Mesendoderm (in vitro differentiated cells): ENCODE results near the gene P2RY11.
A peak's percentile ranks its signal among the peaks of the same experiment; 100 is the strongest.

Experiments used
- DNase-seq: peaks from one replicate; pipeline ENCODE4 v3.0.0; 2013
- H2AK5ac ChIP-seq: 2 replicates; pipeline ENCODE4 v1.6.1; 2013; ENCODE audit warnings: low read length, inconsistent platforms
- H2BK120ac ChIP-seq: 2 replicates; pipeline ENCODE4 v1.6.1; 2013; ENCODE audit warnings: low read depth, mild to moderate bottlenecking, low read length, moderate library complexity, mixed read lengths
- H2BK15ac ChIP-seq: replicated peaks from 2 replicates; pipeline ENCODE4 v1.6.1; 2013; ENCODE audit warnings: low read depth, mild to moderate bottlenecking, moderate library complexity
- H2BK5ac ChIP-seq: 2 replicates; pipeline ENCODE4 v1.6.1; 2013; ENCODE audit warnings: low read length, inconsistent platforms
- H3K18ac ChIP-seq: 2 replicates; pipeline ENCODE4 v1.6.1; 2013; ENCODE audit warnings: mild to moderate bottlenecking, low read length, mixed read lengths
- H3K23ac ChIP-seq: one replicate; pipeline ENCODE4 v1.6.1; 2013; ENCODE audit warnings: low read length
- H3K27ac ChIP-seq: 2 replicates; pipeline ENCODE4 v1.5.1; 2013; ENCODE audit warnings: low read depth, mild to moderate bottlenecking, inconsistent platforms, low read length, moderate library complexity
- H3K27me3 ChIP-seq: 2 replicates; pipeline ENCODE4 v1.6.1; 2013; ENCODE audit warnings: low read length, control low read depth, mild to moderate bottlenecking, inconsistent platforms; ENCODE audit not compliant: insufficient read depth, poor library complexity
- H3K36me3 ChIP-seq: 2 replicates; pipeline ENCODE4 v1.6.1; 2013; ENCODE audit warnings: low read length, inconsistent platforms; ENCODE audit not compliant: control insufficient read depth, insufficient read depth
- H3K4ac ChIP-seq: one replicate; pipeline ENCODE4 v1.6.1; 2013; ENCODE audit warnings: low read depth, mild to moderate bottlenecking, low read length, moderate library complexity
- H3K4me1 ChIP-seq: 2 replicates; pipeline ENCODE4 v1.6.1; 2013; ENCODE audit warnings: low read depth, low read length, inconsistent platforms; ENCODE audit not compliant: control insufficient read depth
- H3K4me2 ChIP-seq: 2 replicates; pipeline ENCODE4 v1.6.1; 2013; ENCODE audit warnings: low read length
- H3K4me3 ChIP-seq: 2 replicates; pipeline ENCODE4 v1.5.1; 2013; ENCODE audit warnings: mild to moderate bottlenecking, low read length
- H3K56ac ChIP-seq: one replicate; pipeline ENCODE4 v1.6.1; 2013; ENCODE audit warnings: low read length
- H3K79me1 ChIP-seq: 2 replicates; pipeline ENCODE4 v1.6.1; 2013; ENCODE audit warnings: low read length, inconsistent platforms
- H3K79me2 ChIP-seq: 2 replicates; pipeline ENCODE4 v1.6.1; 2013; ENCODE audit warnings: mild to moderate bottlenecking, low read length; ENCODE audit not compliant: control insufficient read depth, insufficient read depth
- H3K9ac ChIP-seq: 2 replicates; pipeline ENCODE4 v1.6.1; 2013; ENCODE audit warnings: low read length, inconsistent platforms
- H4K5ac ChIP-seq: one replicate; pipeline ENCODE4 v1.6.1; 2013; ENCODE audit warnings: low read length
- H4K8ac ChIP-seq: one replicate; pipeline ENCODE4 v1.6.1; 2013; ENCODE audit warnings: low read depth, mild to moderate bottlenecking, control low read depth, low read length, moderate library complexity
- whole genome bisulfite sequencing: extraction: QIAGEN DNeasy Blood & Tissue Kit; methylation state at CpG from one replicate; pipeline ENCODE4 v1.1.7; 2013; ENCODE audit warnings: low lambda C conversion rate, missing lambda C conversion rate; ENCODE audit not compliant: insufficient coverage; ENCODE audit errors: extremely low coverage; 5-methylcytosine and 5-hydroxymethylcytosine counted together

P2RY11 gene

GRCh38 chr19:10113592-10113963 is 2.1 kb downstream of the P2RY11 start:
- peaks cover 21% of the 10 kb centered on the region for H3K36me3 ChIP-seq
- DNase-seq: peak; percentile 26

GRCh38 chr19:10113964-10114650 is 2.6 kb downstream of the P2RY11 start:
- no CpG with 5 or more reads among the region's 43 CpGs for WGBS
- peaks cover 21% of the 10 kb centered on the region for H3K36me3 ChIP-seq

More at GRCh38 chr19:10113592-10113963, 2.1 kb downstream of the P2RY11 start:
- Histone ChIP-seq H3K18ac (no peak overlapping the region), H3K27ac (no peak overlapping the region), H2BK15ac (no peak overlapping the region), H3K79me1 (peaks cover 4% of the 10 kb centered on the region), H2BK120ac (no peak overlapping the region), H3K4ac (no peak overlapping the region), H3K4me3 (no peak overlapping the region), H4K8ac (no peak overlapping the region), H3K4me2 (no peak overlapping the region), H3K4me1 (no peaks in the 10 kb centered on the region), H3K9ac (no peak overlapping the region), H4K5ac (no peak overlapping the region), H2AK5ac (no peak overlapping the region), H3K27me3 (no peaks in the 10 kb centered on the region), H3K79me2 (peaks cover under 1% of the 10 kb centered on the region), H2BK5ac (no peak overlapping the region), H3K23ac (no peak overlapping the region), H3K56ac (no peak overlapping the region)
- no CpG with 5 or more reads among the region's 19 CpGs for WGBS

GRCh38 chr19:10114651-10115391 is 3.3 kb downstream of the P2RY11 start:
- H3K4me2 ChIP-seq: no peak overlapping the region
- peaks cover 11% of the 10 kb centered on the region for H3K79me1 ChIP-seq
- no peak overlapping the region for H2BK120ac ChIP-seq
- no peak overlapping the region for H3K18ac ChIP-seq
- no peak overlapping the region for H2BK15ac ChIP-seq
- no peak overlapping the region for H4K8ac ChIP-seq
- no peak overlapping the region for H3K56ac ChIP-seq
- H3K4ac ChIP-seq: no peak overlapping the region
- H2AK5ac ChIP-seq: no peak overlapping the region
- WGBS: no CpG with 5 or more reads among the region's 26 CpGs
- no peak overlapping the region for H3K27ac ChIP-seq
- H3K23ac ChIP-seq: no peak overlapping the region
- no peaks in the 10 kb centered on the region for H3K27me3 ChIP-seq
- H3K9ac ChIP-seq: no peak overlapping the region
- H3K36me3 ChIP-seq: peaks cover 15% of the 10 kb centered on the region
- peaks cover 11% of the 10 kb centered on the region for H3K79me2 ChIP-seq
- H2BK5ac ChIP-seq: no peak overlapping the region
- peaks cover 1% of the 10 kb centered on the region for H3K4me1 ChIP-seq
- H4K5ac ChIP-seq: no peak overlapping the region
- no peak overlapping the region for H3K4me3 ChIP-seq
- DNase-seq: peak; percentile 39

More at GRCh38 chr19:10113964-10114650, 2.6 kb downstream of the P2RY11 start:
- no peak overlapping the region for H3K18ac ChIP-seq
- no peak overlapping the region for H3K4me2 ChIP-seq
- no peak overlapping the region for H4K8ac ChIP-seq
- H2BK5ac ChIP-seq: no peak overlapping the region
- no peak overlapping the region for H2BK120ac ChIP-seq
- H3K27me3 ChIP-seq: no peaks in the 10 kb centered on the region
- no peak overlapping the region for H3K9ac ChIP-seq
- H2AK5ac ChIP-seq: no peak overlapping the region
- no peak overlapping the region for H3K56ac ChIP-seq
- no peak overlapping the region for H4K5ac ChIP-seq
- H3K23ac ChIP-seq: no peak overlapping the region
- H3K79me2 ChIP-seq: peaks cover 6% of the 10 kb centered on the region
- H3K27ac ChIP-seq: no peak overlapping the region
- H2BK15ac ChIP-seq: no peak overlapping the region
- peaks cover 9% of the 10 kb centered on the region for H3K79me1 ChIP-seq
- no peak overlapping the region for H3K4ac ChIP-seq
- H3K4me3 ChIP-seq: no peak overlapping the region
- H3K4me1 ChIP-seq: peaks cover 1% of the 10 kb centered on the region
- peak; percentile 36 for DNase-seq

GRCh38 chr19:10115392-10116084 is 4.0 kb downstream of the P2RY11 start:
- no peak overlapping the region for H3K9ac ChIP-seq
- H3K4me3 ChIP-seq: no peak overlapping the region
- no peak overlapping the region for H3K23ac ChIP-seq
- no peak for DNase-seq
- H4K8ac ChIP-seq: no peak overlapping the region
- H3K18ac ChIP-seq: no peak overlapping the region
- no peak overlapping the region for H2BK120ac ChIP-seq
- H3K36me3 ChIP-seq: peaks cover 13% of the 10 kb centered on the region
- no peak overlapping the region for H3K27ac ChIP-seq
- peaks cover 1% of the 10 kb centered on the region for H3K4me1 ChIP-seq
- no peaks in the 10 kb centered on the region for H3K27me3 ChIP-seq
- H4K5ac ChIP-seq: no peak overlapping the region
- H2BK15ac ChIP-seq: no peak overlapping the region
- no peak overlapping the region for H3K56ac ChIP-seq
- H3K79me1 ChIP-seq: peaks cover 11% of the 10 kb centered on the region
- H2AK5ac ChIP-seq: no peak overlapping the region
- H3K4me2 ChIP-seq: no peak overlapping the region
- H3K4ac ChIP-seq: no peak overlapping the region
- no CpG with 5 or more reads among the region's 45 CpGs for WGBS
- H3K79me2 ChIP-seq: peaks cover 11% of the 10 kb centered on the region
- no peak overlapping the region for H2BK5ac ChIP-seq

- H3K4ac ChIP-seq: no peak overlapping the region
- H3K36me3 ChIP-seq: peaks cover 10% of the 10 kb centered on the region
- no peak overlapping the region for H2BK15ac ChIP-seq
- WGBS: no CpG with 5 or more reads among the region's 35 CpGs
- H4K8ac ChIP-seq: no peak overlapping the region
- H3K4me2 ChIP-seq: no peak overlapping the region
- no peak overlapping the region for H3K27ac ChIP-seq
- H2BK5ac ChIP-seq: no peak overlapping the region
- H3K79me2 ChIP-seq: peaks cover 11% of the 10 kb centered on the region
- no peak overlapping the region for H3K9ac ChIP-seq
- H4K5ac ChIP-seq: no peak overlapping the region
- H3K56ac ChIP-seq: no peak overlapping the region
- H3K23ac ChIP-seq: no peak overlapping the region
- H3K4me1 ChIP-seq: peaks cover 1% of the 10 kb centered on the region
- no peak overlapping the region for H3K18ac ChIP-seq
- H3K27me3 ChIP-seq: no peaks in the 10 kb centered on the region
- no peak overlapping the region for H2AK5ac ChIP-seq
- H2BK120ac ChIP-seq: no peak overlapping the region
- H3K79me1 ChIP-seq: peaks cover 11% of the 10 kb centered on the region
- peak; percentile 22 for DNase-seq
- no peak overlapping the region for H3K4me3 ChIP-seq
Measured at GRCh38 chr19:10116085-10116865, 4.8 kb downstream of the P2RY11 start.
